ENCODE measurements around the gene NF2.
"Not testable (repeated sequence)": the region's sequence is repeated elsewhere in the genome, so short reads cannot be mapped to it uniquely, and the experiment has no call there.

NF2 gene

DNA sequence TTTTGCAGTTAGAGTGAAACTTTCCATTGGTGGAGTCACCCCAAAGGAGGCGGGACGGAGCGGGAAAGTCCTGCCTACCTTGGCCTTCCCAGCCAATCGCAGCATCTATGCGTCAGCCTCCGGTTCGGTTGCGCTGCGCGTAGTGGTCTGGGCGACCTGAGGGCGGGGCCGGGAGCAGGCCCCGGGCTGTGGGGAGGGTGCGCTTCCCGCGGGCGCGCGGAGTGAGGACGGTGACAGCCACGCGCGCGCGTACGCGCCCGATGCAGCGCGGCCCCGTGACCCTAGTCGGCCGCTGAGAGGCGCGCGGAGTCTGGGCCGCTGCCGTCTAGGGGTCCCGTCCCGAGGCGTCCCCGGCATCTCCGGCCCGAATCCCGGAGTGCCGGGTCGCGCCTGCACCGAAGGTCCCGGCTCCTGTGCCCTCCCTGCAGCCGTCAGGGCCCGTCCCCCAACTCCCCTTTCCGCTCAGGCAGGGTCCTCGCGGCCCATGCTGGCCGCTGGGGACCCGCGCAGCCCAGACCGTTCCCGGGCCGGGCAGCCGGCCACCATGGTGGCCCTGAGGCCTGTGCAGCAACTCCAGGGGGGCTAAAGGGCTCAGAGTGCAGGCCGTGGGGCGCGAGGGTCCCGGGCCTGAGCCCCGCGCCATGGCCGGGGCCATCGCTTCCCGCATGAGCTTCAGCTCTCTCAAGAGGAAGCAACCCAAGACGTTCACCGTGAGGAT is at the start of gene NF2:
Gene NF2 (plus strand): TSS at position 276 of the 718 bp plus-strand sequence. CDS start 366 bp downstream, at position 642.
- peak; percentile 95 for DNase-seq

- DNase-seq, result no peak
Measured at GRCh38 chr22:29555065-29555644, 48.3 kb upstream of the NF2 start.

- no peak for DNase-seq
Measured at GRCh38 chr22:29559030-29559429, 44.4 kb upstream of the NF2 start.

DNA sequence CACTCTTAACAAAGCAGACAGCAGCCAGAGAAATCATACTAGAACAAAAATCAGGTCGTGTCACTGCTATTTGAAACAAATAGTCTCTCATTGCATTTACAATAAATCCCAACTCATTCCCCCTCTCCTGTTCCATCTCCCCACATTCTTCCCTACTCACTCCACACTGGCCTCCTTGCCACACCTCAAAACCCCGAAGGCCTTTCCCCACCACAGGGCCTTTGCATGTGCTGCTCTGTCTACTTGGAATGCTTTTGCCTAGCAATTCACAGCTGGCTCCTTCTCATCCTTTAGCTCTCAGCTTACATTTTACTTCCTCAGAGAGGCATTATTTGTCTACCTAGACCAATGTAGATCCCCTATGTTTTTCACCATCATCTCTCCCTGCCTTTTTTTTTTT is 43.6 kb upstream of the NF2 start:
- DNase-seq, result no peak

DNA sequence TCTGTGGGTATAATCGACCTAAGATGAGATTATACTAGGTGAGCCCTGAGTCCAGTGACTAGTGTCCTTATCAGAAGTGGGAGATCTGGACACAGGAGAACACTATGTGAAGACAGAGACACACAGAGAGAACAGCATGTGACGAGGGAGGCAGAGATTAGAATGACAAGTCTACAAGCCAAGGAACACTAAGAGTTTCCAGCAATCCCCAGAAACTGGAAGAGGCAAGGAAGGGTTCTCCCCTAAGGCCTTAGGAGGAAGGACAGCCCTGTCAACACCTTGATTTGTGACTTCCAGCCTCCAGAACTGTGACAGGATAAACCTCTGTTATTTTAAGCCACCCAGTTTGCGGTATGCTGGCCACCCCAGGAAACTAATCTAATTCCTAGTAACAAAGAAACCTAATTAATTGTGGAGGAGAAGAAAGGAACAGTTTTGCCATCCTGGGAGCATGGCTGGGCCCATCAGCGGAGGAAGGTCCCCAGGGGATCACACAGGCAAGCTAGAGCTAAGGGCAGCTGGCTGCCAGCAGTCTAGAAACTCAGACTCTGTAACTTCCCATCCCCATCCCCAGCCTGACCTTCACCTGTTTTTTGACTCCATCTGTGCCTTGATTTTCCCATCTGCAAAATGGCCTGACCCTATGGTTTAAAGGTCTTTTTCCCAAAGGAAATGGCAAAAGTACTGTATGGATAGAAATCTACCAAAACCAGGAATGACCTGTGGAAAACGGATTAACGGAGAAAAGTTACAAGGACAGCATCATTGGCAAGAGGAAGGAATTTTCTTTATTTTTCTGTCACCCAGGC is 39.6 kb upstream of the NF2 start:
- DNase-seq, result no peak

DNA sequence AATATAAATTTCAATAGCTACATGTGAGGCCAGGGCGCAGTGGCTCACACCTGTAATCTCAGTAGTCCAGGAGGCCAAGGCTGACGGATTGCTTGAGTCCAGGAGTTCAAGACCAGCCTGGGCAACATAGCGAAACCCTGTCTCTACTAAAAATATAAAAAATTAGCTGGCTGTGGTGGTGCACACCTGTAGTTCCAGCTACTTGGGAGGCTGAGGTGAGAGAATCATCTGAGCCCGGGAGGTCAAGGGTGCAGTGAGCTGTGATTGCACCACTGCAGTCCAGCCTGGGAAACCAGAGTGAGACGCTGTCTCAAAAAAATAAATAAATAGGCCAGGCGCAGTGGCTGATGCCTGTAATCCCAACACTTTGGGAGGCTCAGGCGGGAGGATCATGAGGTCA is 36.9 kb upstream of the NF2 start:
- not testable (repeated sequence) for DNase-seq

DNA sequence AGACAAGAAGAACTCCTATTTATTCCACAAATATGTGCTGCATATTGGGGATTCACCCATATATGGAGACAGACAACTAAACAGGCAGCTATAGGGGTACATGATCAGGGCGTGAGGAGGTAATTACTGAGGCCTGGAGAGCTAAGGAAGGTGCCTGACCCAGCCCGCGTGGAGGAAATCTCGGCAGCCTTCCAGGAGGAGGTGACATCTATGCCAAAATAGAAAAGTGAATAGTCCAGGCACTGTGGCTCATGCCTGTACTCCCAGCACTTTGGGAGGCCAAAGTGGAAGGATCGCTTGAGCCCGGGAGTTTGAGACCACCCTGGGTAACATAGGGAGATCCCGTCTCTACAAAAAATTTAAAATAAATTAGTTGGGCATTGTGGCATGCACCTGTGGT is 36.1 kb upstream of the NF2 start:
- no peak for DNase-seq

DNA sequence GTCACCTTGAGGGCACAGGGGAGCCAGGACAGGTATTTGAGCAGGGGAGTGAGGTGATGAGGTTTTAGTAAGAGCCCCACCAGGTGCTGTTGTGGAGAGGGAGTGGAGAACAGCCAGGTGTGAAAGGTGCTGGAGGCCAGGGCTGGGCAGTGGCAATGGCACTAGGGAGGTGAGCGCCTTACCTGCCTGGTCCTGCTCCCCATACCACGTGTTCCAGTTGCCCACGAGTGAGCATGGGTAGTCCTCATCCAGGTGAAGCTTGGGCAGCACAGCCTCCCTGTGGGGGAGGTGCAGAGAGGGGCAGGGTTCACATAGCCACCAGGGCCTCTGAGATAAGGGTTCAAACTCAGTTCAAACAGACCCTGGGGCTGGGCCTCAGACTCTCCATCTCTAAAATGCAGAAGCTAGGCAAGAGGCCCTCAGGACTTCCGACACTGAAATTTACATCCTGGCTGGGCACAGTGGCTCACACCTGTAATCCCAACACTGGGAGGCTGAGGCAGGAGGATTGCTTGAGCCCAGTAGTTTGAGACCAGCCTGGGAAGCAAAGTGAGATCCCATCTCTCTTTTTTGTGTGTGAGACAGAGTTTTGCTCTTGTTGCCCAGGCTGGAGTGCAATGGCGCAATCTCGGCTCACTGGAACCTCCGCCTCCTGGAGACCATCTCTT is 34.3 kb upstream of the NF2 start:
- DNase-seq, result no peak

GRCh38 chr22:29570456-29570855 is 33.0 kb upstream of the NF2 start:
- no peak for DNase-seq

GRCh38 chr22:29570912-29571549 is 32.4 kb upstream of the NF2 start:
- DNase-seq, result no peak

GRCh38 chr22:29574762-29575450 is 28.5 kb upstream of the NF2 start:
- DNase-seq, result no peak

DNA sequence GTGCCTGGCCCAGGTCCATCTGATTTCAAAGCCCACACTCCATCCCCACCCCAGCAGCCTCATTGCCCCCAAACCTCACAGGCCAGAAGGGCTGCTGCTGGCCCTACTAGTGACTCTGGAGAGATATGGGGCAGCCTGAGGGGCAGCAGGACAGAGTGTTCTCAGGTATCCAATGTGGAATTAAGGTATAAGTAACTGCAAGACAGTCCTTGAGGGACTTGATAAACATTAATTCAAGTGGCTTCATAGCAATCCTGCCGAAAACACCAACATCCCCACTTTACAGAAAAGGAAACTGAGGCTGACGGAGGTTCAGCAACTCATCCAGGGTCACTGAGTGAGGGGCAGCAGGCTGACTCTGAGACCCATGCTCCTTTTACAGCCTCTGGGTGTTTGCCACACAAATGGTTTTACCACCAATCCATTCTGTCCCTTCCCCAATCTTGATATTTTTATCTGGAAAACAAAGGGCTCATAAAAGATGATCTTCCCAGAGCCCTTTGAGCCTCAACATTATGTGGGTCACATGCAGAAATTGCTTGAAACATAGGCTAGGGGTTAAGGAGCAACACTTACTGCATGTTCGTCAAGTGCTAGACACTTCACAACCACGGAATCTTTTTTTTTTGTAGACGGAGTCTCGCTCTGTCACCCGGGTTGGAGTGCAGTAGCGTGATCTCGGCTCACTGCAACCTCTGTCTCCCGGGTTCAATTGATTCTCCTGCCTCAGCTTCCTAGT is 24.8 kb upstream of the NF2 start:
- no peak for DNase-seq

DNA sequence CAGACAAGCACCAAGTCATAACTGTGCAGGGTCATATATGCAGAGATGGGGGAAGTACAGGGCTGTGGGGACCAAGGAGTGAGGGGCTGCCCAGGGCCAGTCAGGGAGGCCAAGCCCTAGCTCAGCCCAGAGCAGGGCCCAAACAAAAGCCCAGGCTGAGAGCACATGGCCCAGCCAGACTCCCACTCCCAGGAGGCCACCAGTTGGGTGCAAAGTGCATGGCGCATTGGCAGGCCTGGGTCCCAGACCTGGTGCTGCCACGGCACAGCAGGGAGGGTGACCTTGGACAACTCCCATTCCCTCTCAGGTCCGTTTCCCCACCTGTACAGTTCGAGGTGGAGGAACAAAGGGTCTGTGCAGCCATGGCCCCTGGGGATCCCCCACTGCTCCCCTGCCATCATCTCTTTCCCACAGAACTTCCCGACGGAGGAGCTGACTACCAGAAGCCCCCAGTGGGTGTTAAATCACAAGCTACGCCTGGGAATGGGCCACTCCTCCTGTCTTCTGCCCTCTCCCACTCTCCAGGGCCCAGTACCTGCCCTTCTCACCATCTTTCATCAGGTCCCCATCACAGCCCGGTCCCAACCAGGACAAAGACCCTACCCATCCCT is 23.1 kb upstream of the NF2 start:
- DNase-seq, result peak; percentile 44

- DNase-seq, result peak; percentile 72
Measured at GRCh38 chr22:29581799-29582198, 21.6 kb upstream of the NF2 start.

- no peak for DNase-seq
Measured at GRCh38 chr22:29584975-29585374, 18.5 kb upstream of the NF2 start.

DNA sequence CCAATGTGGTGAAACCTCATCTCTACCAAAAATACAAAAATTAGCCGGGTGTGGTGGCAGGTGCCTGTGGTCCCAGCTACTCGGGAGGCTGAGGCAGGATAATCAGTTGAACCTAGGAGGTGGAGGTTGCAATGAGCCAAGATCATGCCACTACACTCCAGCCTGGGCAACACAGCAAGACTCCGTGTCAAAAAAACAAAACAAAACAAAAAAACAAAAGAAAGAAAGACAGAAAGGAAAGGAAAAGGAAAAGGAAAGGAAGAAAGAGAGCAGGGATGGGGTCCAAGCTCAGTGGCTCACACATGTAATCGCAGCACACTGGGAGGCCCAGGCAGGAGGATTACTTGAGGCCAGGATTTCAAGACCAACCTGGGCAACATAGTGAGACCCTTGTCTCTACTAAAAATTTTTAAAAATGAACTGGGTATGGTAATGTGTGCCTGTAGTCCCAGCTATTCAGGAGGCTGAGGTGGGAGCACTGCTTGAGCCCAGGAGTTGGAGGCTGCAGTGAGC is 17.2 kb upstream of the NF2 start:
- DNase-seq, result not testable (repeated sequence)

DNA sequence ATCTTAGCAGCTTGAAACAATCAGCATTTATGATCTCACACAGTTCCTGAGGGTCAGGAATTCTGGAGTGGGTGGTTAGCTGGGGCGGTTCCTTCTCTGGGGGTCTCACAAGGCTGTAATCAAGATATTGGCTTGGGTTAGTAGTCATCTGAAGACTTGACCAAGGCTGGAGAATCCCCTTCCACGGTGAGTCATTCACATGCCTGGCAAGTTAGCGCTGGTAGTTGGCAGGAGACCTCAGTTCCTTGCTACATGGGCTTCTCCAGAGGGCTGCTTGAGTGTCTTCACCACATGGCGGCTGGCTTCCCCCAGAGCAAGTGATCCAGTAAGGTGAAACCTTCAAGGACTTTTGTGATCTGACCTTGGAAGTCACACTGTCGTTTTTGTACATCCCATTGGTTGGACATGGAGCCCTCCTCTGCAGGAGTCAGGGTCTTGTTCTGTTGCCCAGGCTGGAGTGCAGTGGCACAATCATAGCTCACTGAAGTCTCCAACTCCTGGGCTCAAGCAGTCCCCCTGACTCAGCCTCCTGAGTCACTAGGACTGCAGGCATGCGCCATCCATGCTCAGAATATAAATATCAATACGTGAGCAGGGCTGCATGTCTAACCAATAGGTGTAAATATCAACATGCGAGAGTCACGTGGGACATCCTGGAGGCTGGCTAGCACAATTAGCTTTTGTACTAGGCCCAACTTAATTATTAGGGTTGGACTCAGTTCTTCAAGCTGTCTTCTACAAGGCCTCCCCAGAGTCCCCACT is 15.3 kb upstream of the NF2 start:
- DNase-seq, result no peak

GRCh38 chr22:29593923-29594322 is 9.5 kb upstream of the NF2 start:
- DNase-seq, result no peak

DNA sequence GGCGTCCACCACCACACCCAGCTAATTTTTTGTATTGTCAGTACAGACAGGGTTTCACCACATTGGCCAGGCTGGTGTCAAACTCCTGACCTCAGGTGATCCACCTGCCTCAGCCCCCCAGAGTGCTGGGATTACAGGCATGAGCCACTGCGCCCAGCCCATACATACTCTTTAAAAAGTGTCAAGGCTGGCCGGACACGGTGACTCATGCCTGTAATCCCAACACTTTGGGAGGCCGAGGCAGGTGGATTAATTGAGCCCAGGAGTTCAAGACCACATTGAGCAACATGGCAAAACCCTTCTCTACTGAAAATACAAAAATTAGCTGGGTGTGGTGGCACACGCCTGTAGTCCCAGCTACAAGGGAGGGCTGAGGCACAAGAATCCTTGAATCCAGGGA is 9.0 kb upstream of the NF2 start:
- DNase-seq, result not testable (repeated sequence)

DNA sequence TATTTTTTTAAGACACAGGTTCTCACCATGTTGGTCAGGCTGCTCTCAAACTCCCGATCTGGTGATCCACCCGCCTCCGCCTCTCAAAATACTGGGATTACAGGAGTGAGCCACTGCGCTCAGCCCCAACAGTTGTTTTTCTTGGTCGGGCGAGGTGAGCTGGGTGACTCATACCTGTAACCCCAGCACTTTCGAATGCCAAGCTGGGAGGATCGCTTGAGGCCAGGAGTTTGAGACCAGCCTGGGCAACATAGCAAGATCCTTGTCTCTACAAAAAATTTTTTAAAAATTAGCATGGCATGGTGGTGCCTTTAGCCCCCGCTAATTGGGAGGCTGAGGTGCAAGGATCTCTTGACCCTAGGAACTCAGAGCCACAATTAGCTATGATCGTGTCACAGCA is 7.0 kb upstream of the NF2 start:
- DNase-seq, result no peak

Data from DMS53 (cell line).